NCI-H146 treated with DMSO at 0.1 percent for 48 hours (cell line): ENCODE data around the gene FAM50A.
"Not testable (repeated sequence)": the region's sequence is repeated elsewhere in the genome, so short reads cannot be mapped to it uniquely, and the experiment has no call there.

Experiments used
- DNase-seq: peaks from one replicate; lab custom pipeline; 2025; ENCODE audit not compliant: unreplicated experiment; lab: John Stamatoyannopoulos, UW

FAM50A gene, protein sequence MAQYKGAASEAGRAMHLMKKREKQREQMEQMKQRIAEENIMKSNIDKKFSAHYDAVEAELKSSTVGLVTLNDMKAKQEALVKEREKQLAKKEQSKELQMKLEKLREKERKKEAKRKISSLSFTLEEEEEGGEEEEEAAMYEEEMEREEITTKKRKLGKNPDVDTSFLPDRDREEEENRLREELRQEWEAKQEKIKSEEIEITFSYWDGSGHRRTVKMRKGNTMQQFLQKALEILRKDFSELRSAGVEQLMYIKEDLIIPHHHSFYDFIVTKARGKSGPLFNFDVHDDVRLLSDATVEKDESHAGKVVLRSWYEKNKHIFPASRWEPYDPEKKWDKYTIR

DNA sequence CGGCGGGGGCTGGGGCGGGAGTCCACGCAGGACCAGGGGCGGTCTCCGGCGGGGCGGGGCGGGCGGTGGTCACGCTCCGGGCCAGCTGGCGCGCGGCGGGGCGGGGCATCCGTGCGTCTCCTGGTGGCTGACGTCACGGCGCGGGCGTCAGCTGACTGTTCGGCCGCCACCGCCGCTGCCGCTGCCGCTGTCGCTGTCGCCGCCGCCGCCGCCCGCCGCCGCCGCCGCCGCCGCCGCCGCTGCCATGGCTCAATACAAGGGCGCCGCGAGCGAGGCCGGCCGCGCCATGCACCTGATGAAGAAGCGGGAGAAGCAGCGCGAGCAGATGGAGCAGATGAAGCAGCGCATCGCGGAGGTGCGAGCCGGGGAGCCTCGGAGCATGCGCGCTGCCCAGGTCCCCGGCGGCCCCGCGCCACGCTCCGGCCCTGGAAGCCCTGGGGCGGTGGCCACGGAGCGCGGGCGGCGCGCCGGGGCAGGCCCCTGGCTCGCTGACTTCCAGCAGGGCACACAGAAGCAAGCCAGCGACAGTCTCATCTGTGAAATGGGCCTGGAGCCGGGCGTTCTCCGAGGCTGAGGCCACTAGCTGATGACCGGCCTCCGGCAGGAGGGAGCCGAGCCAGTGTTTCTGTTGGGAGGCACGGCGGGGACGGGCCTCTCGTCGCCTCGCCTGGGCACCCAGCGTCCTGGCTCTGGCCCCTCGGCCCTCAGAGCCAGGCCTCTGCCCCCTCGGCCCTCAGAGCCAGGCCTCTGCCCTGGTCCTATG is at the start of gene FAM50A:
FAM50A (plus strand) TSS at position 150 of the 763 bp plus-strand sequence; CDS start at position 245, 95 bp downstream.
- peak; percentile 33 for DNase-seq

DNA sequence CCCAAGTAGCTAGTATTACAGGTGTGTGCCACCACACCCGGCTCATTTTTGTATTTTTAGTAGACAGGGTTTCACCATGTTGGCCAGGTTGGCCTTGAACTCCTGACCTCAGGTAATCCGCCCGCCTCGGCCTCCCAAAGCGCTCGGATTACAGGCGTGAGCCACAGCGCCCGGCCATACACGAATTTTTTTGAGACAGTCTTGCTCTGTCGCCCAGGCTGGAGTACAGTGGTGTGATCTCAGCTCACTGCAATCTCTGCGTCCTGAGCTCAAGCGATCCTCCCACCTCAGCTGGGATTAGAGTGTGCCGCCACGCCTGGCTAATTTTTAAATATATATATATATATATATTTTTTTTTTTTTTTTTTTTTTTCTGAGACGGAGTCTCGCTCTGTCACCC is 47.6 kb upstream of the FAM50A start:
- not testable (repeated sequence) for DNase-seq

DNA sequence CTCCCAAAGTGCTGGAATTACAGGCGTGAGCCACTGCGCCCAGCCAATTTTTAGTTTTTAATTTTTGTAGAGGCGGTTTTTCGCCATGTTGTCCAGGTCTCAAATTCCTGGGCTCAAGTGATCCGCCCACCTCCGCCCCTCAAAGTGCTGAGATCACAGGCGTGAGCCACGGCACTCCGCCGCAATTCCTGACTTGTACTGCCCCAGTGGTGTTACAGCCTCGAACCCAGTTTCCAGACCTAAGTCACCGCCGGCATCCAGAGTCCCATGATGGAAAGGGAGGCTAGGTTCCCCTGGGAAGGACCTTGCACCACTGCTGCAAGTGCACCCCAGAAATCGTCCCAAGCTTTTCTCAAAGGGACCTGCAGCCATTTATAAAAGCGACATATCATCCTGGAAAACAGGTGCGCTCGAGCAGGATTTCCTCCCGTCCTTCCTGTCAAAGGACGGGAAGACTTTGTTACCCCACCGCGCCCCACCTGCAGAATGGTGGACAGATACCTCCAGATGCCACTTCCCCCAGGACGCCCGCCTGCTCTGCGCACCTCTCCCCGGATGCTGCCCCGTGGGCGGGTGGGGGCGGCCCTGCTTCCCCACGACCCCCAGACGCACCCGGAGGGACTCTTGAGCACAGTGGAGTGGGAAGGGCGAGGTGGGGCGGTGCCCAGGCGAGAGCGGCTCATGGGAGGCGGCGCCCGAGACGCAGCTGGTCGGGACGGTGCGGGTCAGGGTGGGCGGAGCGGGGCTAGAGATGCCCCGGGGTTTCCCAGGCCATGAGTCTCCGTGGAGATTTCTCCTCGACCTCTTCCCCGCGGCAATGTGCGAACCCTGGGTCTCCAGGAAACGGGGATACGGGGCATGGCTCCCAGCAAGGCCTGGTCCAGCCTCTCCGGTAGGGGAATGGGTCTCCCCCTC is 46.7 kb upstream of the FAM50A start:
- DNase-seq = peak; percentile 44

DNA sequence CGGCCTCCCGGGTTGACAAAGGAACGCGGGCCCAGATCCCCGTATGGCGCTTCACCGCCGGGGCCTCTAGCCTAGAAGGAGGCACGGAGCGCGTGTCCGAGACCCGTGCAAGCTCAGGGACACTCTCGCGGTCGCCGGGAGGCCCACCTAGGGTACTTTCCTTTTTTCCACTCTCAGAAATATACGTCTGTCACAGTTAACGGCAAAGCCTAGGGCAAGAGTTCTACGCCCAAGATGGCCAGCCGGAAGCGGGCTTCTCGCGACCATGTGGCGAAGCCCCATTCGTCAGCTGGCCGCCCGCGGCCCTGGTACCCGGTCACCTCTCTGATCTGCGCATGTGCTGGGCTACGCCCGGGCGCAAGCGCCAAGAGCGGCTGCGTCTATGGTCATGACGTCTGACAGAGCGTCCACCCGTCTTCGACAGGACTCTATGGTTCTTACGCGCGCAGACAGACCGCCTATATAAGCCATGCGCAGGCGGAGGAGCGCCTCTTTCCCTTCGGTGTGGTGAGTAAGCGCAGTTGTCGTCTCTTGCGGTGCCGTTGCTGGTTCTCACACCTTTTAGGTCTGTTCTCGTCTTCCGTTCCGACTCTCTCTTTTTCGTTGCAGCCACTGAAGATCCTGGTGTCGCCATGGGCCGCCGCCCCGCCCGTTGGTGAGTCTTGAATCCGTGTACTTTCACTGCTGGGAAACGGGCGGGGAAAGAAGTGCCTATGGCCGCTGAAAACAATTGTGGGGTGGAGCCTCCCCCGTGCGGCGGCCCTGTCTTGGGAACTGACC is 45.9 kb upstream of the FAM50A start, which contains the start of gene RPL10:
RPL10 (plus strand) TSS at position 490 of the 780 bp plus-strand sequence; CDS start at position 633, 143 bp downstream.
- peak; percentile 90 for DNase-seq

DNA sequence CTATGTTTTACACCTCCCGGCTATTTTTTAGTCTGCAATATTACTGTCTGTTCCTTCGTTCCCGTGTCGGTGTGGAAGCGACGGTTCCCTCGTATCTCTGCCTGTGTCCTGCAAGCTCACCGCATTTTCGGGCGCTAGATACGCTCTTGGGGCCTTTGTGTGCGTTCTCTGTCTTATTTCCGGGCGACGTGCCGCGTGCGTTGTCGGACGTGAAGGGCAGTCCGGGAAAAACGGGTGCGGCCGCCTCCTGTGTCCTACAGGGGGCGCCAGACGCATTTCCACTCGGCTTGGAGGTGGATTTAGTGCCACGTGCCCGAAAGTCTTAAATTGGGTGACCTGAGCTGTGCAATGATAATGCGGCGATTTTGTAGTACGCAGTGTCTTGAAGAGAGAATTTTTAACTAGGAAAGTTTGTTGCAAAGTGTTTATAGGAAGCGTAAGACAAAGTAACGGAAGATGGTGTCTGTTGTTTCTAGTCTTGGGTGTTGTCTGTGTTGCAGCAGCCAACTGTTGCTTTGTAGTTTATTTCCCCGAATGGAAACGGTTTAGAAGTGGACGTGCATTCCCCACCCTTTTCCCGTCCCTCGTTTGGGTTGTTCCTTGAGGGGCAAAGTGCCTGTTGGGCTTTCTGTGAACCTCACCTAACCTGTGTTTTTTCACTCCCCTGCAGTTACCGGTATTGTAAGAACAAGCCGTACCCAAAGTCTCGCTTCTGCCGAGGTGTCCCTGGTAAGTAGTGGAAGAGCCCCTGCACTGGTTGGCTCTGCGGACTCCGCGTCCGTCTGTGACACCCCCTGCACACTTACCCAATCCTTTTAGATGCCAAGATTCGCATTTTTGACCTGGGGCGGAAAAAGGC is 45.0 kb upstream of the FAM50A start:
- peak; percentile 33 for DNase-seq

DNA sequence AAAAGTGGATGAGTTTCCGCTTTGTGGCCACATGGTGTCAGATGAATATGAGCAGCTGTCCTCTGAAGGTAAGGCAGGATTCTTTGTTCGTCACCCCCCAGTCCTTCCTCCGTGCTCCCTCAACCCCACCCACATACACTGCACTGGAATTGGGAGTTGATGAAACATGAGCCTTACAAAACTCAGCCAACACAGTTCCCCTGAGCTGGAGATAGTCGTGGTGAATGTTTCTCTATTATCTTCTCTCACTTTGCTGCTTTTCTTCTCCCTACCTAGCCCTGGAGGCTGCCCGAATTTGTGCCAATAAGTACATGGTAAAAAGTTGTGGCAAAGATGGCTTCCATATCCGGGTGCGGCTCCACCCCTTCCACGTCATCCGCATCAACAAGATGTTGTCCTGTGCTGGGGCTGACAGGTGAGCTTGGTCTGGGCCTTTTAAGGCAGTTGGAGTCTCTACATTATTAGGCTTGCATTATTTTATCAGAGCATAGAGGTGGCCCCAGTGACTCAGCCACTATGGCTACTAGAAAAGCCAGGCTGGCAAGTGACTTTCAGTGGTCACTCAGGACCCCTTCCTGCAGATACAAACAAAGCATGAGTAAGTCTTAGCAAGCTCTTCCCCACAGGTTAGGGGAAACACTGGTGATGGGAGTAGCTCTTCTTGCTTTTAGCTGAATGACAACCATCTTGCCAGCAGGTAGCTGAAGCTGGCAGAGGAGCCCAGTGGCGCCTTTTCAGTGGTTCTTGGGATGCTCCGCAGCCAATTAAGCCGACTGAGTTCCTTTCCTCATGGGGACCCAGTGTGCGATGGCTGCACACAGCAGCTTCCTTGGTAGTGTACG is 44.2 kb upstream of the FAM50A start:
- DNase-seq = no peak

DNA sequence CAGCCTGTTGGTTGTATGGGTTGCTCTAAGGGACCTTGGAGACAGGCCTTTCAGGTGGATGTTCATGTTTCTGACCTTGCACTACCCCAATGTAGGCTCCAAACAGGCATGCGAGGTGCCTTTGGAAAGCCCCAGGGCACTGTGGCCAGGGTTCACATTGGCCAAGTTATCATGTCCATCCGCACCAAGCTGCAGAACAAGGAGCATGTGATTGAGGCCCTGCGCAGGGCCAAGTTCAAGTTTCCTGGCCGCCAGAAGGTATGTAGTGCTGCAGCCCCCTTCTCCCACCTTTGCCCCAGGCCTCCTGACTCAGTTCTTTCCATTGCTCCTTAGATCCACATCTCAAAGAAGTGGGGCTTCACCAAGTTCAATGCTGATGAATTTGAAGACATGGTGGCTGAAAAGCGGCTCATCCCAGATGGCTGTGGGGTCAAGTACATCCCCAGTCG is 43.5 kb upstream of the FAM50A start:
- not testable (repeated sequence) for DNase-seq

DNA sequence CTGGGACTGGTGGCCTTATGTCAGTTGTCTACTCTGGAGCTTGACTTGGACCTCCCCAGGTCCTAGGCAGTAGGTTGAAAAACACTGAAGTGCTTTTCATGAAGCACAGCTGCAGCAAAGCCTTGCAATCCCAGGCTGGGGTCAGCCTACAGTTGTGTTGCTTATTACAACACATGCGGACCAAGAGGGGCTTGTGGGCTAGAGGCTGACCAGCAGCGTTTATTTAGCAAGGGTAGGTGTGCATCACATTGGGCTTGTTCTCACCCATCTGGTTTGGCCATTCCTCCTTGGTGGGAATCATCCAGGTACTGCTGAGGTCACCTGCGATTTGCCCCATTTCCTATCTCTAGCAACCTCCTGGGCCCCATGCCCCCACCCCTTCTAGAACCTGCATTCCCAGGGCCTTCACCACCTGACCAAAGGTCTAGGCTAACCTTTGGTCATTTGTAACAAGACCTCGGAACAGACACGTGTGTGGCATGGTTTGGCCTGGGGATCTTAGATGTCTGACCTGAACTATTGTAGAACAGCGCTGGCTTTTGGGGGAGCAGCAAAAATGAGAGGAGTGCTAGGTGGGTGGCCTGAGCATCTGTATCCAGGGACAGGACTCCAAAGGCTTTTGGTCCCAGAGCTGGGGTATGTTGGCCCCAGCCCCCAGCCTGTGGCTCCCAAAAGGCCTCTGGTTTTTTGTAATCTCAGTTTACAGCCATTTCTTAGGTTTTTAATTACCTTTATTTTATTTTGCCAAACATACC is 42.7 kb upstream of the FAM50A start:
- DNase-seq = no peak

DNA sequence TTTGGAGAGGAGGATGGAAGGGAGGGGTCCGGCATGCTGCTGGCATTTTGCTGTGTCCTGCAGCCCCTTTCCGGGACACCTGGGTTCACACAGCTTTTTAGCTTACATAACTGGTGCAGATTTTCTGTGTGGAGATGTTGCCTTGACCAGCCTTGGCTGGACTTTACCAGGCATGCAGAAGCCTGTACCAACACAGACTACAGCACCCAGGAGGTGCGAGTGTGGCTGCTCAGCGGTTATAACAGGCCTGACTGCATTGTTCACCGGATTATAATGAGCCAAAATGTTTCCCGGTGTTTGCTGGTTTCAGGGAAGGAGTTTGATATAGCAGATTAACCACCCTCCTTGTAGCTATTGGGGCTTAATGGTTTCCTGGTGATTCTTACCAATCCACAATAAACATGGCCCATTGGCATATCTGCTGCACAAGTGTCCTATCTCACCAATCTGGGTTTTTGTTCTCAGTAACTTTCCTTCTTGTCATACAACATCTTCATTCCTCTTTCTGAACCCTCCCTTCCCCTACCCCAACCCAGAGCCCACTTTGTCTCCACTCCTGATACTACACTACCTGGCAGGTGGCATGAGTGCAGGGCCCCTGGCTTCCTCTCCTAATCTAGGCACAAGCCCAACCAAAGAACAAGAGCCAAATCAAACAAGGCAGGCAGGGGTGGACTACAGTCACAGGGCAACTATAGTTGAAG is 41.9 kb upstream of the FAM50A start:
- no peak for DNase-seq

DNA sequence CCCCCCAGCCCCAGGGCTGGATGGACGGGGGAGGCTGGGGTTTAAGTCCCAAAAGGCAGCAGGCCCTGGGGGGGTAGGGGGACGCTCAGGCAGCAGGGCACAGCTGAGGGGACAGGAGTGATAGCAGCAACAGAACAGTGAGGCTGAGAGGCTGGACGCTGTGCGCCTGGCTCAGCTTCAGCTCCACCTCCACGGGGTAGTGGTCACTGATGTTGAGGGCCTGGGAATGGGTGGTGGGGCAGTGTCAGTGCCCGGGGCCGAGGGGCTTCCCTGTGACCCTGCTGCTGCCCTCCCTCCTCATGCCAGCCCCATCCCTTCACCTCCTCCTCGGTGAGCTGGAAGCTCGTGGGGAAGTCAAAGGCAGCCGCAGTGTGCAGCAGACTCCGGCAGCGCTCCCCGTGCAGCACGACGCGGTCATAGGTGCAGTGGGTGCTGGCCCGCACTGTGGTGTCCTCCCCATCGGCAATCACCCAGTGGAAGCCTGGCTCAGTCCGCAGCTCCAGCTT is 41.3 kb upstream of the FAM50A start:
- no peak for DNase-seq

DNA sequence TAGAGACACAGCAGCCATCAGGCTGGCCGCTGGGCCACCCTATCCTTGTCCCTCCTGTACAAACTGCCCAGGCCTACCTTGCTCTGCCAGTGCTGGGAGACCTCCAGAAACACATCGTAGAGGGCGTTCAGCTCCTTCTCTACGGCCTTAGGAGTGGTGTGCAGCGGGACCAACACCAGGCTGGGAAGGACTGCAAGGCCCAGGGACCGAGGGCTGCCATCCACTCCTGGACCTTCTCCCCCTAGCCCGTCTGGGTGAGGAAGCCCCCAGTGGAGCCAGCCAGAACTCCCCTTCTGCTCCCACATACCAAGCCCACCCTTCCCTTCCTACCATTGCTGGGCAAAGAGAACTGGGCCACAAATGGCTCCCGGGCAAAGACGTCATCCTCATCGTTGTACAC is 40.7 kb upstream of the FAM50A start:
- no peak for DNase-seq

DNA sequence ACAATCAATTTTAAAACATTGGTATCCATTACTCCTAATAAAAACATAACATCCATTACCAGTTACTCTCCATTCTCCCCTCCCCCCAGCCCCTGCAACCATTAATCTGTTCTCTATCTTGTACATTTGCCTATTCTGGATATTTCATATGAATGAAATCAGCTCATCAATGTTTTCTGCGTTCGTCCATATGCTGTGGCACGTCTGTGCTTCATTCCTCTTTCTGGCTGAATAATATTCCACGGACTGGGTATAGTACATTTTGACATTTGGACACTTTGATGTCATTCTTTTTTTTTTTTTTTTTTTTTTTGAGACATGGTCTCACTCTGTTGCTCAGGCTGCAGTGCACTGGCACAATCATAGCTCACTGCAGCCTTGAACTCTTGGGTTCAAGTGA is 40.1 kb upstream of the FAM50A start:
- no peak for DNase-seq

DNA sequence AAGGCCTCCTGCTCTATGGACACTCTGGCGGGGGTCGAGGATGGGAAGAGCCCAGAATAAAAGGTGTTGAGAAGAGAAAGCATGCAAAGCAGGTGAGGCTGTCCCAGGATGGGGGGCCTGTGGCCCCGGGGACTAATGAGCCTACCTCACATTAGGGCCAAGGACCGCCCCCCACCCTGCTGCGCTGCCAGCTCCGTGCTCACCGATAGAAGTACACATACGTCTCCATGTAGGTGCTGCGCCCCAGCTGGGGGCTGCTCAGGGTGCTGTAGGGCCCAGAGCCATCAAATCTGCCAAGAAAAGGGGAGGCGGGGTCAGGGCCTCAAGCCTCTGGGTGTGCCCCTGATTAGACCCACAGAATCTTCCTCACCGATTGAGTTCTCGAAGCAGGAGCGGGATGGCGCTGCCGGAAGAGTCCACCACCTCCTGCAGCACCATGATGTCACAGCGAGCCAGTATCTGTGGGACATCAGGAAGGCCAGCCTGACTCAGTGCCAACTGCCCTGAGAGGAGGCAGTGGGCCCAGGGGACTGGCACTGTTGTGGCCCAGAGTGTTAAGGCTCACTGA is 39.2 kb upstream of the FAM50A start:
- DNase-seq = no peak

DNA sequence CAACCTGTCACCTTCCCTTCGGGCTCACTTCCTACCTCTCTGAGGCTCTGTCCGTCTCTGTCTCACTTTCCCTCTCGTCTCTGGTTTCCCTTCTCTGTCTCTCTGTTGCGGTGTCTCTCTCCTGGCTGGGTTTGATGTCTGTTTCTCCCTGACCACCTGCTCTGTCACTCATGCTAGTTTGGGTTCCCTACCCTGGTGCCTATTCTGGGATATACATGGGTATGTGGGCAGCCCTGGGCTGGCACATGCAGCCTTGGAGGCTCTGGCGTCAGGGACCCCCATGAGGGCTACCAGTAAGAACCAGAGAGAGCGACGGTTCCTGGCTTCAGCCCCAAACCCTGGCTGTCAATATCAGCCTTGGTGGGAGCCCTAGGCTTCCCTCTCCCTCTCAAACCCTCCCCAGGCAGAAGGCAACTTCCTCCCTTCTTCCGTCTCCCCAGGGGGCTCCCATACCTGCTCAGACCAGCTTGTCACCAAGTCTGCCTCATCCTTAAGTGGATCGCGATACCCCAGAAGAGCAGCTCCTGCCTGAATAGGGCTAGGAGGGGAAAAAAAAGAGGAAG is 35.2 kb upstream of the FAM50A start:
- DNase-seq = no peak

DNA sequence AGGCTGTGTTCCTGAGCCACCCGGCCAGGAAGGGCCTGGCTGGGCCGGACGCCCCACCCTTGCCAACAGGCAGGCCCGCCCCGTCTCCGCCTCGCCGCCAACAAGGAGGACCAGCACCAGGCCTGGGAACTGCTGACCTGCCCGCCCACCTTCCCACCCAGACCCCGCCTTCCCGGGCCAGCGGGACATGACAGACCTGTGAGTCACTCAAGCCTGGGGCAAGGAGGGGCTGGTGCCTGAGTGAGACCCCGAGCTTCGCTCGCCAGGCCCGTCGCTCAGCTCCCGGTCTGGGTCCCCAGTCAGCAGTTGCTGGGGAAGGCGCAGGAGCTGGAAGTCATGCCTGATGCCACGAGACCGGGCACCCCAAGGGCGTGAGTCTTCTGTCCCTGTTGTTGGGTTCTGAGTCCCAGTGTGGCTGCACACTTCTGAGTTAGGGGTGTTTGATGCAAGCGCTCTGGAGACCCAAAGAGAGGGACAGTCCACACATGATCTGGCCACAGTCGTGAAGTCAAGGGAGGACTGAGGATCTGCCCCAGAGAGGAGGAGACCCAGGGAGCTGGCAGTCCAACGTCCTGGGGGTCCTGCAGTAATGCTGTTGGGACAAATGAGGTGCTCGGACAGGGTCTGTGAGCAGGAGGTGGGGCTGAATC is 34.6 kb upstream of the FAM50A start, which contains the start of gene DNASE1L1:
DNASE1L1 (minus strand) TSS at position 33 of the 650 bp plus-strand sequence. CDS start 3,686 bp downstream, outside the sequence.
- DNase-seq = no peak

DNA sequence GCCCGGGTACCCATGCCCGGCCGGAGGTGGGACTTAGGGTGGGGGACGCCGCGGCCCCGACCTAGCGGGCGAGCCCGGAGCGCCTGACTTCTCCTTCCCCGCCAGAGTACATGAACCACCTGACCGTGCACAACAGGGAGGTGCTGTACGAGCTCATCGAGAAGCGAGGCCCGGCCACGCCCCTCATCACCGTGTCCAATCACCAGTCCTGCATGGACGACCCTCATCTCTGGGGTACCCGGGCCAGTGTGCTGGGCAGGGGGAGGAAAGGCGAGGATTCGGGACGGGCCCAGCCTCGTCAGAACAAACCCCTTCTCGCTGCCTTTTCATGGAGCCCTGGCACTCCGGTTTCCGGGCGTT is 32.0 kb upstream of the FAM50A start:
- peak; percentile 20 for DNase-seq
